ENCODE measurements around the gene AMPD2.

AMPD2 gene

GRCh38 chr1:109643385-109644230 lies 24.0 kb downstream of the AMPD2 start:
- in situ Hi-C loops (cut with MboI; ENCODE audit: low sequenced_read_pairs): loop anchor here (5.0 kb wide), 1 partner anchor 129 kb away; no protein-coding TSS in a partner anchor

DNA sequence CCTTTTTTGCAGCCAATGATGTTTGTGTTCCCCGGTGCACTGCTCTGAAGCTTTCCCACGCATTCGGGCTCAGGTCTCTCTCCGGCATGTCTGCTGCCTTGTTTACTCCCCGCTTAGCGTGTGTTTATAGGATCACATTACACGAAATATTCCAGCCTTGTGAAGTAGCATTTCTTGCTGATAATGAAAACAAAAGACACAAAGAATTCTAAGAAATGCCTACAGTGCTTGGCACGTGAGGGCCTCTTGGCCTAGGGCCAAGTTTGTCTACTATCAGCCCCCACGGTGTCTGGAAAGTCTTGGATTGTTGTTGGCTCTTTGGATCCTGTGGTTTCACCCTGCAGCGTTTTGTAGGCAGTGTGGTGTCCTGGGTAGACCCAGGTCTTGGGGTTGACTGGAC lies 25.0 kb downstream of the AMPD2 start:
- in situ Hi-C loops (cut with MboI; ENCODE audit: low sequenced_read_pairs): loop anchor here (5.0 kb wide), 1 partner anchor 128 kb away; no protein-coding TSS in a partner anchor

- in situ Hi-C loops (cut with MboI; ENCODE audit: low sequenced_read_pairs): no loop called here
Measured at GRCh38 chr1:109649491-109649914, 29.9 kb downstream of the AMPD2 start.

- in situ Hi-C loops (cut with MboI; ENCODE audit: low sequenced_read_pairs): loop anchor here (25.0 kb wide), 1 partner anchor 337 kb away; the partner anchor contains the start of gene AHCYL1
Measured at GRCh38 chr1:109650609-109651008, 31.0 kb downstream of the AMPD2 start.

DNA sequence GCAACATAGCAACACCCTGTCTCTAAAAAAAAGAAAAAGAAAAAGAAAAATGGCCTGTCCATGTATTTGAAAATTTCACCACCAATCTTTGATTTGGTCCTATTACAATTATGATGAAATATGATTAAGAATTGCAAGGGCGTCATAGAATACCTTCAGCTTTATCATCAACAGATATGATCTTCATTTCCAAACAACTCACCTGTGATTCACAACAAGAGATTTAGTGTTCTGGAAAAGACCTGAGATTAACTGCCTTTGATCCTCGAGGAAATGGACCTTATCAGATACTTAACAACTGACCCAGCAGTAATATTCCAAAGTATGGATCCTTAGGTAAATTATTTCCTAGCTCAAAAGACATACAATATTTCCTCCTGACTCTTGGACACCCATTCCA lies 32.8 kb downstream of the AMPD2 start:
- in situ Hi-C loops (cut with MboI; ENCODE audit: low sequenced_read_pairs): loop anchor here (25.0 kb wide), 1 partner anchor 335 kb away; the partner anchor contains the start of gene AHCYL1

- in situ Hi-C loops (cut with MboI; ENCODE audit: low sequenced_read_pairs): loop anchor here (25.0 kb wide), 1 partner anchor 334 kb away; the partner anchor contains the start of gene AHCYL1
Measured at GRCh38 chr1:109653306-109653705, 33.7 kb downstream of the AMPD2 start.

- in situ Hi-C loops (cut with MboI; ENCODE audit: low sequenced_read_pairs): loop anchor here (25.0 kb wide), 1 partner anchor 333 kb away; the partner anchor contains the start of gene AHCYL1
Measured at GRCh38 chr1:109654519-109654918, 34.9 kb downstream of the AMPD2 start.

- in situ Hi-C loops (cut with MboI; ENCODE audit: low sequenced_read_pairs): loop anchor here (25.0 kb wide), 1 partner anchor 331 kb away; the partner anchor contains the start of gene AHCYL1
Measured at GRCh38 chr1:109655615-109656519, 36.2 kb downstream of the AMPD2 start, which contains the start of gene GSTM4. TSS of gene GSTM4 (plus strand) at chr1:109656099. CDS start at chr1:109656390, 291 bp downstream.

DNA sequence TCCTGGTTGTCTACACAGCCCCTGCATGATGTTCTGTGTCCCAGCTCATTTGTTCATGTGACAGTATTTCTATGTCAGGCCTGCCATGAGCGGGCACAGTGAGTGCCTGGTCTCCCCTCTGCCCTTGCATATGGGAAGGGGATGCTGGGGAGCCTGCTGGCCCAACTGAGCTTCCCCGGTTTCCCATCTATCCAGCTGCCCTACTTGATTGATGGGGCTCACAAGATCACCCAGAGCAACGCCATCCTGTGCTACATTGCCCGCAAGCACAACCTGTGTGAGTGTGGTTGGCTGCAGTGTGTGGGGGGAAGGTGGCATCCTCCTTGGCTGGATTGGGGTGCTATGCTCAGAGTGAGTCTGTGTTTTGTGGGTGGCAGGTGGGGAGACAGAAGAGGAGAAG lies 37.8 kb downstream of the AMPD2 start:
- in situ Hi-C loops (cut with MboI; ENCODE audit: low sequenced_read_pairs): loop anchor here (25.0 kb wide), 1 partner anchor 330 kb away; the partner anchor contains the start of gene AHCYL1

DNA sequence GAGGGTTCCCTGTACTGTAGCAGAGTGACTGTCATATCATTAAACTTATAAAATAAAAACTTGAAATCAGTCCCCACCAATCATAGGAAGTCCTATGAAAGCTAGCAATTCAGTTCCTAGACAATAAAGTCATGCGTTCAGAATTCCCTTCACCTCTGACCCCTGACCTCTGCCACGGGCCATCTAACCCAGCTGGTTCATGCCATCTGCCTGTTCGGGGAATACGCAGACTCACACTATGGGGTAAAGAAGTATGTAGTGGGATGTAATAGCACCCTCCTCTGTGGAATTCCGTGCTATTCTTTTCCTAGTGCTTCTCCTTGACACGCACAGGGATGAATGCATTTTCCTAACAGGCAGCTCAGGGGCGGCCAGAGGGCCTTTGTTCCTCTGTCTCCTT lies 38.3 kb downstream of the AMPD2 start:
- in situ Hi-C loops (cut with MboI; ENCODE audit: low sequenced_read_pairs): loop anchor here (25.0 kb wide), 1 partner anchor 329 kb away; the partner anchor contains the start of gene AHCYL1

- in situ Hi-C loops (cut with MboI; ENCODE audit: low sequenced_read_pairs): loop anchor here (25.0 kb wide), 1 partner anchor 329 kb away; the partner anchor contains the start of gene AHCYL1
Measured at GRCh38 chr1:109658533-109659042, 39.0 kb downstream of the AMPD2 start.

- in situ Hi-C loops (cut with MboI; ENCODE audit: low sequenced_read_pairs): loop anchor here (25.0 kb wide), 1 partner anchor 328 kb away; the partner anchor contains the start of gene AHCYL1
Measured at GRCh38 chr1:109659145-109659544, 39.5 kb downstream of the AMPD2 start.

- in situ Hi-C loops (cut with MboI; ENCODE audit: low sequenced_read_pairs): loop anchor here (25.0 kb wide), 1 partner anchor 327 kb away; the partner anchor contains the start of gene AHCYL1
Measured at GRCh38 chr1:109659997-109660690, 40.5 kb downstream of the AMPD2 start.

- in situ Hi-C loops (cut with MboI; ENCODE audit: low sequenced_read_pairs): loop anchor here (25.0 kb wide), 1 partner anchor 327 kb away; the partner anchor contains the start of gene AHCYL1
Measured at GRCh38 chr1:109660691-109661026, 41.0 kb downstream of the AMPD2 start.

- in situ Hi-C loops (cut with MboI; ENCODE audit: low sequenced_read_pairs): loop anchor here (25.0 kb wide), 1 partner anchor 326 kb away; the partner anchor contains the start of gene AHCYL1
Measured at GRCh38 chr1:109661391-109661790, 41.8 kb downstream of the AMPD2 start.

DNA sequence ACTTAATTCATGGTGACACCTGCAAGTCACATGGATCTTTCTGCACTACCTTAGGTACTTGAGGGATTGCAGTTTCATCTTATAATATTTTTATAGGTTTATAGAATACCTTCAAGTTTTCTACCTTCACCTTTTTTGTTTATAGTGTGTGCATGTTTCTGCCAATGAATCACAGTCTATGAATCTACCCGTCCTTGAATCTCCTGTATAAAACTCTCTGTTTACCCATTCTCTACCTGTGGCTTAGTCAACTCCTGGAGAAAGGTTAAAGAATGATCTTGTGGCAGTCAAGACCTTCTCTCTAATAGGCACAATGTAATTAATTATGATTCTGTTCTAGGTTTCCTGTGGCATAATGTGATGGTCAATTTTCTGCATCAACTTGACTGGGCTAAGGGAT lies 45.0 kb downstream of the AMPD2 start:
- in situ Hi-C loops (cut with MboI; ENCODE audit: low sequenced_read_pairs): loop anchor here (25.0 kb wide), 1 partner anchor 323 kb away; the partner anchor contains the start of gene AHCYL1

DNA sequence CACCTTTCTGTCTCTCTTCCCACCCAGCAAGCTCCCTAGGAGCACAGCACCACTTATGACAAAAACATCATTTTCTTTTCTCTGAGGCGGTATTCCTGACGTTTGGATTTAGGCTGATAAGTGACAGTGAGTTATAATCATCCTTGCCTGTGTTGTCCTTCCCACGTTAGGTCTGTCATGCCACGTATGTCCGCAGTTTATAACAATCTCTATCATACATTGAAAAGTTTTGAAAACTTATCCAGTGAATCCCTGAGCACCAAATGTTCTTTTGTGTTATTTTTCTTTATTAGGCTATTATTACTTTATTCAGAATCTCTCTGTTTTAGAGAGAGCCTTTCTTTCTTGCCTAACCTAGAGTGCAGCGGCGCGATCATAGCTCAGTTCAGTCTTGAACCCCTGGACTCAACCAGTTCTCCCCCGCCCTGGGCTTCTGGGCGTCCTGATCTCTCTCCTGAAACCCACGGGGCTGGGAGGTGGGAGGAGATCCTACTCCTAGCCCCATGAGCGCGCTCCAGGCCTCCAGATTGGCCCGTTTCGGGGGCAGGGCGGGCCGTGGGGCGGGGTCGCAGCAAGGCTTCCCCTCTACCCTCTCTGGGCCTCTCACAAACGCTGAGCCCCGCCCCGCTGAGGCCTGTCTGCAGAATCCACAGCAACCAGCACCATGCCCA lies 48.0 kb downstream of the AMPD2 start, which contains the start of gene GSTM2:
Gene GSTM2 (plus strand): TSS at position 606 of the 671 bp plus-strand sequence. CDS start 59 bp downstream, at position 665.
- in situ Hi-C loops (cut with MboI; ENCODE audit: low sequenced_read_pairs): loop anchor here (25.0 kb wide), 1 partner anchor 320 kb away; the partner anchor contains the start of gene AHCYL1

- in situ Hi-C loops (cut with MboI; ENCODE audit: low sequenced_read_pairs): loop anchor here (25.0 kb wide), 1 partner anchor 319 kb away; the partner anchor contains the start of gene AHCYL1
Measured at GRCh38 chr1:109668123-109668775, 48.6 kb downstream of the AMPD2 start.
